ENCODE data around the gene PRRX1.

PRRX1 gene

DNA sequence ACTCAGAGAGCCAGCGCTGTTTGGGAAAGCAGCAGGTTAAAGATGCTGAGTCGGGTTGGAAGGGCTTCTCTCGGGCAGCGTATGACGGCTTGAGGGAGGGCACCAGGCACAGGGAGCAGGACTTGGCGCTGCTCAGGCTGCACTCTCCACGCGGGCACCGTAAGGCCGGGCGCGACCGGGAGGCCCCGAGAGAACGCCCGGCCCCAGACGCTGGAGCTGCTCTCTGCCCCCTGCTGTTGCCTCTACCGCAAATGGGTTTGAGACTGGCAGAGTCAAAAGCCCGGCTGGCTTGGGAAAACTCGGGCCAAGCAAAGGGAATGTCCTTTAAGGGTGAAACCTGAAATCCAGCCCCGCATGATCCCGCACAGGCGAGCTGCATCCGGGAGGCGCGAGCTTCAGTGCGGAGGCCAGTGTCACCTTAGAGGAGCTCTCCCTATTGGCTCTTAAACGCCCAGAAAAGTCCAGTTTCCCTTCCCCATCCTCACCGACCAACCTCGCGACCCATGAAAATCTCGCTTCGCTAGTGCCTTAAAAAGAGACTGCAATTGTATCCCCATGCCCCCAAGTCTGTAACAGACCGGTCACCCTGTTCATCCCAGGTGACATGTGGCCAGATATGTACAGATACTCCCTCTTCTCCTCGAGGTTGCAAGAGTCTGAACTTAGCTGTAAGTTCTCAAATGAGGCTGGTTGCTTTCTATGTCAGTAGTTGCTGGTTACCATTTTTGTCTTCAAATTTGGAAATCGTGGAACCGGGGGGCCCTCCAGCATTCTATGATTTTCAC is 1.1 kb downstream of the PRRX1 start:
- no peak for DNase-seq (ENCODE audit: low read depth in 2 of 2)

DNA sequence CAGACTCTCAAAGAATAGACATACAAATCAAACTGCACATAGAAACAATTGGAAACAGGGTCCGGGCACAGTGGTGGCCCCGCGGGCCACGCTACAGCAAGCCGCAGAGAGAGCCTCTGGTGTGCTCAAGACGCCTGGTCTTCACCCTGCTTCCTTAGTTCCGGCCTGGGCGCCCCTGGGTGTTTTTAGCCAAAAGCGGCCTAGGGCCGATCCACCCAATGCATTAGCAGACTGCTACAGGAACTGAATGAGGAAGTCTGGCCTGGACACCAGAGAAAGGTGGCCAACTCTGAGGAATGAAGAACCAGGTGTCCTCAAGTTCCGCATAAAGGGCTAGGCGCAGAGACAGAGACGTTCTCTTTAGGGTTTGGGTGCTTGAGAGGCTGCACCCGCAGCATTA is 1.7 kb downstream of the PRRX1 start:
- no peak for DNase-seq (ENCODE audit: low read depth in 2 of 2)

DNA sequence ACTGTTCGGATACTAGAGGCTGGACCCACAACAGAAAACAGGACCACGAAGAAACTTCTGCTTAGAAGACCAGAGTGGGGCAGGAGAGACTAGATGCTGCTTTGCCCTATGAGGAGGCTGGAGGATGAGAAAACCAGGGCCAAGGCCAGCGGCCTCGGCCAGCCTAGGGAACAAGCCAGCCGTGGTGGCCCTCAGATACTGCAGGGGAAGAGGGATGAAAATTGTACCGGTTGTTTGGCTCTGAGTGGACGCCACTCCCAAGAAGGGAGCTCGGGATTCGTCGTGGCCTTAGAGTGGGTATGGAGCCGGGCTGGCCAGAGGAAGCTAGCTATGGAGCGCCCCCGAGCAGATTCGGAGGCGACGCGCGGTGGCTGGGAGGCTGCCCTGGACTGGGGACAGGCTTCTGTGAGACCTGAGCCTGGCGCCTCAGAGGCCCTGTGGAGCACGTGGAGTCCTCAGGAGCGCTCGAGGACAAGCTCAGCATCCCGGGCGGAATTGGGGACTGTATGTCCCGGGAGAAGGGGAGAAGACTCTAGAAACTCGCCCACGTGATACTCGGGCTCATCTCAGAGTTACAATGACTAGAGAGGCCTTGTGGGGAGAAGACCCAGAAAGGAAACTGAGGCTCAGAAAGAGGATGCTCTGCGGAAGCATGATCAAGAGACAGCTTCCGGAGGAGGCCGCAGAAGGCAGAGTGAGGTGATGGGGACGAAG is 2.8 kb downstream of the PRRX1 start:
- DNase-seq (ENCODE audit: low read depth in 2 of 2), result no peak

GRCh38 chr1:170668209-170669106 is 4.5 kb downstream of the PRRX1 start:
- DNase-seq (ENCODE audit: low read depth in 2 of 2), result no peak

DNA sequence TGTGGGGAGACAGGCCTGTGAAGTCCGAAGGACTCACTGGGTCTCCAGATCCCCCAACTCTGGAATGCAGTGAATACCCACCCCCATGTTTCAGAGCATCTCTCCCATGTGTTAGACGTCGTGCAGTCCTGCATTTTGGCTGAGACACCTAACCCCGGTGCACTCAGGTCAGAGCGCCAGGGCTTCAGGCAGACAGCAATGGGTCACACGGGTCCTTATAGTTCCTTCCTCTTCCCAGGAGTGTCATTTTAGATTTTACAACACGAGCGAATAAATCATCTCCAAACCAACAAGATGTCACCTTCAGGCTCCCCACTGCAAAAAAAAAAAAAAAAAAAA is 5.1 kb downstream of the PRRX1 start:
- no peak for DNase-seq (ENCODE audit: low read depth in 2 of 2)

GRCh38 chr1:170669586-170670530 is 5.9 kb downstream of the PRRX1 start:
- no peak for DNase-seq (ENCODE audit: low read depth in 2 of 2)

- DNase-seq (ENCODE audit: low read depth in 2 of 2), result peak in 1 of 2 experiments; percentile 35
Observed at GRCh38 chr1:170670802-170671628, 7.1 kb downstream of the PRRX1 start.

DNA sequence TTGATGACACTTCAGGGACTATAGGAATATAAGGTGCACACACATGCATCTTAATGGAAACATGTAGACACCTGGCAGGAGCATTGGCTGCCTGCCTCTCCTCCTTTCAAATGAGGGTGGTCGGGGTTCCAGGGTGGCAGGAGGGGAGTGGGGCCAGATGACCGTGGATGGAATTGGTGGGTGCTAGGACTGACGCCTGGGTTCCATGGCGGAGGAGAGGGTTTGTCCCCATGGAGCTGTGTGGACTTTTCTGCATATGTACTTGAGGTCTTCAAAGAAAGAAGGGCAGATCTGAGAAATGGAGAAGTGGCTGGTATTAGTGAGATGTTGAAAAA is 7.7 kb downstream of the PRRX1 start:
- DNase-seq (ENCODE audit: low read depth in 2 of 2), result no peak

- DNase-seq (ENCODE audit: low read depth in 2 of 2), result no peak
Observed at GRCh38 chr1:170672316-170672715, 8.4 kb downstream of the PRRX1 start.

DNA sequence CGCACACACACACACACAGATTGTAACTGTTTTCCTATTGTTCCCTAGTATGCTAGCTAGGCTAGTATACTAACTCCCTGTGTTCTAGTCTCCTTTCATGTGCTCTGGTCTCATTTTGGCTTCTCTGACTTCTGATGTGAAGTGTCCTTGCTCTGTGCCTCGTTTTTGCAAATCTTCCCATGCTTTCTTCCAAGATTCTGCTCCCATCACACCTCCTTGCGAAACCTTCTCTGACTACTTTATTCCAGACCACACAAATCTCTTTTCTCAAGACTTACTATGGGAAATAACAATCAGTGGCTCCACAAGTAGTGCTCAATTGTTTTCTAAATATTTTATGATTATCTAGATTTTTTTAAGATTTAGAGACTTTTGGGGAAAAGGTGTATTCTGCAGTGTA is 10.3 kb downstream of the PRRX1 start:
- DNase-seq (ENCODE audit: low read depth in 2 of 2), result no peak

DNA sequence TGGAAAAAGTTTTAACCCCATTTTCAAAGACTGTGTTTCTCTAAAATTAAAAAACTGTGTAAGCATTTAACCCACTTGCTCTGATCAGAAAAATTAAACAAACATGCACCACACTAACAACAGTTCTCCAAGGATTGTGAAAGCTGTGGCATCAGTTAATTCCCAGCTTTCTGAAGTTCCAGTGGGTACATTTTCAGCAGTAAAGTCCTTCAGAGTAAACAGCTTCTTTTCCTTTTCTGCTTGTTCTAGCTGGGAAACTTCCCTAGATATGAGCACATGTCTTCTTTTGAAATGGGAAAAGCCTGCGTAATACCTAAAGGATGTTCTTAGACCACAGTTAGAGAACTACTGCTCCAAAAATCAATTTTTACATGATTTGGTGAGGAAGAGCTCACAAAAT is 11.1 kb downstream of the PRRX1 start:
- DNase-seq (ENCODE audit: low read depth in 2 of 2), result no peak

DNA sequence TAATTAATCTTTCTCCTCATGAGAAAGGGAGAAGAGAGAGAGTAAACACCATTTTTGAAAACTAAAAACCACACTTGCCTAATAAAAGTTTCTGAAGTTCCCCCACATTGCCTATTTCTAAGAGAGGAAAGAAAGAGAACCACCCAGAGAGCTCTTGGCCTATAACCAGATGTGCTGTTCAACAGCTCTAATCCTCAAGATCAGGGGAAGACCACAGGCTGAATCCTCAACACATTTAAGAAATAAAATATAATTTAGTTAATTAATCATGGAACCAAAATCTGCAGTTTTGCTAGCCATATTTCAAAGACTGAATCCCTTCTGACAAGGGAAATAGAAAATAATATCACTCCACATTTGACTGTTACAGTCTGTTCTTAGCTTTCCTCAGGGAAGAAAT is 11.9 kb downstream of the PRRX1 start:
- DNase-seq (ENCODE audit: low read depth in 2 of 2), result no peak

DNA sequence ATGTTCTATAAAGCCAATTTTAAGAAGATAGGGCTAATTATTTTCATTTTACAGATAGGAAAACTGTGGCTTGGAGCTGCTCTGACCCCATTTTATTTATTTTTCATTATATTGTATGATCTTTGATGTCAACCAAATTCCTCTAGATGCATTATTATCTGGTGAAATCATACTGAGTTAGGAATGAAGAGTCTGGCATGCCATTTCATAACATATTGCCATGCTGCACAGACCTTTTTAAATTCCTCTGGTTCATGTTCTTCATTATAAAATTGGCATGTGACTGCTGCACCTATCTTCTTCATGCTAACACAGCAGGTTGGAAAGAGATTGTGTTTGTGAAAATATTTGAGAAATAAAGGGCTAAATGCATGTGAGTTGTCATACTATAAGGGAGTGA is 12.7 kb downstream of the PRRX1 start:
- no peak for DNase-seq (ENCODE audit: low read depth in 2 of 2)

GRCh38 chr1:170678027-170678600 is 14.2 kb downstream of the PRRX1 start:
- no peak for DNase-seq (ENCODE audit: low read depth in 2 of 2)

- DNase-seq (ENCODE audit: low read depth in 2 of 2), result no peak
Observed at GRCh38 chr1:170680428-170680827, 16.5 kb downstream of the PRRX1 start.

- no peak for DNase-seq (ENCODE audit: low read depth in 2 of 2)
Observed at GRCh38 chr1:170682169-170682568, 18.2 kb downstream of the PRRX1 start.

- DNase-seq (ENCODE audit: low read depth in 2 of 2), result no peak
Observed at GRCh38 chr1:170682809-170683208, 18.9 kb downstream of the PRRX1 start.

- DNase-seq (ENCODE audit: low read depth in 2 of 2), result no peak
Observed at GRCh38 chr1:170685166-170685565, 21.2 kb downstream of the PRRX1 start.

- no peak for DNase-seq (ENCODE audit: low read depth in 2 of 2)
Observed at GRCh38 chr1:170686291-170686690, 22.4 kb downstream of the PRRX1 start.

- DNase-seq (ENCODE audit: low read depth in 2 of 2), result no peak
Observed at GRCh38 chr1:170687621-170688020, 23.7 kb downstream of the PRRX1 start.

Measured in stimulated activated CD4-positive, alpha-beta T cell treated with anti-CD3 and anti-CD28 coated beads, Interleukin-12 subunit alpha, Interleukin-12 subunit beta, amount 100 ng/mL, for 24 hours (primary cell).